A549 (cell line): ENCODE results near the gene NUB1. TPM values are rescaled to one million over a fixed set of nuclear protein-coding genes. Genes with fewer than 3 reads are reported as not detected.

Source experiments
- ATAC-seq, 2 experiments: fragments of 200-7000 bp in 1 of 2; fragments of >200 bp in 1 of 2; cut with Nextera tagmentation in 1 of 2; cut with Tn5 transposase in 1 of 2; 3 replicates each; pipeline versions ENCODE4 v1.8.0 to v1.9.1; 2018 to 2020; ENCODE audit warnings: mild to moderate bottlenecking in 1 of 2, moderate library complexity in 1 of 2
- CTCF ChIA-PET: fragments of 300-600 bp; sonication (Branson Sonifier 250); formaldehyde crosslinking; extraction: SDS; loops from one replicate; lab custom pipeline; 2021; ENCODE audit warnings: antibody characterized with exemption, inconsistent platforms; lab: Yijun Ruan, JAX
- POLR2A ChIA-PET: fragments of 350-600 bp; formaldehyde crosslinking; extraction: SDS; loops from one replicate; lab custom pipeline; 2021; ENCODE audit warnings: antibody characterized with exemption, inconsistent platforms; lab: Yijun Ruan, JAX
- DNase-seq, 2 experiments: peaks; one replicate each; pipeline versions ENCODE4 v3.0.0 to v3.0.0-alpha.2; 2011 to 2016; ENCODE audit warnings: low read depth in 1 of 2, low spot score in 1 of 2
- FAIRE-seq: peaks from 2 replicates; lab custom pipeline; 2011; peaks lifted over from hg19 to GRCh38; lab: Jason Lieb, UNC
- H3K27ac ChIP-seq, 2 experiments: fragments of >200 bp; sonication (Bioruptor Twin); formaldehyde crosslinking; 3 replicates each; pipeline ENCODE4 v1.5.1; 2016 to 2017
- H3K4me1 ChIP-seq: fragments of >200 bp; sonication (Bioruptor Twin); formaldehyde crosslinking; 3 replicates; pipeline ENCODE4 v1.6.1; 2016
- H3K4me2 ChIP-seq: fragments of >200 bp; sonication (Bioruptor Twin); formaldehyde crosslinking; 3 replicates; pipeline ENCODE4 v1.6.1; 2016
- H3K4me3 ChIP-seq: fragments of >200 bp; sonication (Bioruptor Twin); formaldehyde crosslinking; 3 replicates; pipeline ENCODE4 v1.5.1; 2016
- H3K9me3 ChIP-seq: fragments of >200 bp; sonication (Bioruptor Twin); formaldehyde crosslinking; 3 replicates; pipeline ENCODE4 v1.6.1; 2016
- CBX2 ChIP-seq: fragments of 200-600 bp; sonication (generic); IDR thresholded peaks from 2 replicates; pipeline ENCODE4 v1.6.1; 2016; ENCODE audit warnings: low read depth, mild to moderate bottlenecking, borderline replicate concordance
- CHD4 ChIP-seq: fragments of 200-600 bp; sonication (generic); IDR thresholded peaks from 2 replicates; pipeline ENCODE4 v1.6.1; 2016; ENCODE audit warnings: antibody characterized with exemption, mild to moderate bottlenecking, borderline replicate concordance
- ESRRA ChIP-seq: fragments of 150-350 bp; IDR thresholded peaks from 2 replicates; pipeline ENCODE4 v1.6.1; 2014; ENCODE audit warnings: mild to moderate bottlenecking, low read length, borderline replicate concordance
- FOSB ChIP-seq: fragments of 250-450 bp; sonication (Bioruptor Pico); IDR thresholded peaks from 2 replicates; pipeline ENCODE4 v1.5.0; 2020; ENCODE audit warnings: mild to moderate bottlenecking, moderate library complexity
- FOXS1 ChIP-seq: fragments of 250-450 bp; sonication (Bioruptor Pico); IDR thresholded peaks from 2 replicates; pipeline ENCODE4 v1.5.0; 2020; ENCODE audit warnings: mild to moderate bottlenecking, moderate library complexity
- GATA3 ChIP-seq: IDR thresholded peaks from 2 replicates; pipeline ENCODE4 v1.6.1; 2012; ENCODE audit warnings: borderline replicate concordance
- JUN ChIP-seq, 2 experiments: fragments of >200 bp; sonication (Bioruptor Twin); formaldehyde crosslinking; IDR thresholded peaks; 2 replicates in 1 of 2; 3 replicates in 1 of 2; pipeline ENCODE4 v1.6.1; 2016 to 2017
- KDM5A ChIP-seq: fragments of 200-600 bp; sonication (generic); IDR thresholded peaks from 2 replicates; pipeline ENCODE4 v1.6.1; 2016; ENCODE audit warnings: antibody characterized with exemption, mild to moderate bottlenecking
- MAFK ChIP-seq: fragments of 450-650 bp; IDR thresholded peaks from 2 replicates; pipeline ENCODE4 v1.6.1; 2014; ENCODE audit not compliant: partially characterized antibody
- NFE2L2 ChIP-seq: fragments of 150-350 bp; conservative IDR thresholded peaks from 2 replicates; pipeline ENCODE4 v1.6.1; 2014; ENCODE audit warnings: low read length
- NR3C1 ChIP-seq: fragments of >200 bp; sonication (Bioruptor Twin); formaldehyde crosslinking; IDR thresholded peaks from 3 replicates; pipeline ENCODE4 v1.6.1; 2017
- RAD21 ChIP-seq, 2 experiments: fragments of >200 bp in 1 of 2; sonication (Bioruptor Twin) in 1 of 2; formaldehyde crosslinking in 1 of 2; IDR thresholded peaks in 1 of 2; conservative IDR thresholded peaks in 1 of 2; 2 replicates in 1 of 2; 3 replicates in 1 of 2; pipeline ENCODE4 v1.6.1; 2012 to 2018; ENCODE audit warnings: inconsistent platforms in 1 of 2
- RARB ChIP-seq: fragments of 250-450 bp; sonication (Bioruptor Pico); IDR thresholded peaks from 2 replicates; pipeline ENCODE4 v1.8.0; 2021; ENCODE audit warnings: mild to moderate bottlenecking, moderate library complexity
- RCOR1 ChIP-seq: fragments of 150-350 bp; IDR thresholded peaks from 2 replicates; pipeline ENCODE4 v1.6.1; 2014; ENCODE audit warnings: antibody characterized with exemption, low read length, low read depth
- ZFP36 ChIP-seq: fragments of 450-650 bp; IDR thresholded peaks from 2 replicates; pipeline ENCODE4 v1.6.1; 2014; ENCODE audit warnings: borderline replicate concordance; ENCODE audit not compliant: partially characterized antibody
- WGBS: methylation state at CpG from one replicate; pipeline ENCODE4 v1.1.6; 2017; ENCODE audit errors: missing lambda C conversion rate; 5-methylcytosine and 5-hydroxymethylcytosine counted together
- polyA plus RNA-seq, 4 experiments: library from polyadenylated mRNA; depleted of rRNA in 3 of 4; stranded (reverse); fragments of >200 nt; fragmentation: RNase III in 1 of 4; extraction: RNeasy Plus Mini Kit Qiagen cat#74134 plus additional on column Dnase treatment in 1 of 4; gene quantifications; 2 replicates in 3 of 4; 3 replicates in 1 of 4; pipeline ENCODE4 v1.2.3, GENCODE V29; 2011 to 2017
- TF ChIP-seq, protein P1 (sequence below): fragments of >200 bp; sonication (Bioruptor Twin); formaldehyde crosslinking; IDR thresholded peaks from 3 replicates; pipeline ENCODE4 v1.6.1; 2016
- TF ChIP-seq, protein P2 (sequence below): fragments of 150-350 bp; IDR thresholded peaks from 2 replicates; pipeline ENCODE4 v1.6.1; 2014; ENCODE audit warnings: low read depth, mild to moderate bottlenecking, low read length
- TF ChIP-seq, protein P3 (sequence below): fragments of 450-650 bp; IDR thresholded peaks from 2 replicates; pipeline ENCODE4 v1.6.1; 2014; ENCODE audit warnings: antibody characterized with exemption
- TF ChIP-seq, protein P4 (sequence below): fragments of >200 bp; sonication (Bioruptor Twin); formaldehyde crosslinking; IDR thresholded peaks from 3 replicates; pipeline ENCODE4 v1.5.1; 2016
- TF ChIP-seq, protein P5 (sequence below): fragments of >200 bp; sonication (Bioruptor Twin); formaldehyde crosslinking; IDR thresholded peaks from 2 replicates; pipeline ENCODE4 v1.6.1; 2016
- TF ChIP-seq, protein P6 (sequence below): IDR thresholded peaks from 2 replicates; pipeline ENCODE4 v1.6.1; 2012

Gene NUB1
- polyA plus RNA-seq, 2 of the 4 experiments (the other 2 are of a cell fraction): 45.0 to 105 TPM

DNA sequence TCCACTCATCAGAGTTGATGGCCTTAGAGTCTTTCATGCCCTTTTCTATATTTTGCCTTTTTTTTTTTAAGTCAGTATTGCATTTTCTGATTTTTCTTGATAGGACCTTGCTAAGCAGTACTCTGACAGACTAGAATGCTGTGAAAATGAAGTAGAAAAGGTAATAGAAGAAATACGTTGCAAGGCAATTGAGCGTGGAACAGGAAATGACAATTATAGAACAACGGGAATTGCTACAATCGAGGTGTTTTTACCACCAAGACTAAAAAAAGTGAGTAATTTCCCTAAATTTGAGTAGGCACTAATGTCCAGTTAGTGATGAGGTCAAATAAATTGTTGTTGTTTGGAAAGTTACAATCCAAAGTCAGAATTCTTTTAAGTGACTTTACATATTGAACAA lies 7.4 kb downstream of the NUB1 start (continued):
- TF ChIP-seq RCOR1: no peak
- TF ChIP-seq JUN (IDR thresholded peaks at IDR 0.05): no peak
- no peak for TF ChIP-seq GATA3
- no peak for TF ChIP-seq MAFK

DNA sequence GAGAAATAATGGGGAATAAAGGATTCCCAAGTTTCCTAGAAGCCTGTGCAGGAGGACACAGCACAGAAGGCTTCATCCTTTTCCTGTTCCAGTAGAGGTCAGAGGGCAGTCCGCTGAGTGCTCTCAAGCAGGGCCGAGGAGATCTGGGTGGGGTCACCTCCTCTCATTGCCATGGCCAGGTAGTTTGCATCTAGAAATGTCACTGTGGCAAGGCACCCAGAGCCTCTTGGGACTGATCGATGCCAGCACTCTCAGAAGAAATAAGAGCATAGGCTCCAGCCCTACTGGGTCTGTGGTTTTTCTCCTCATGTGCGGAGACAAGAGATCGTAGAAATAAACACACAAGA lies 7.9 kb downstream of the NUB1 start:
- Histone ChIP-seq H3K4me1 (peaks cover 37% of the 10 kb centered on the region), H3K4me2 (no peak overlapping the region), H3K27ac (no peak overlapping the region), H3K9me3 (no peaks in the 10 kb centered on the region), H3K4me3 (no peak overlapping the region)
- FAIRE-seq (no peak), DNase-seq (no peak), ATAC-seq (no peak; a peak in 1 of 6 replicates)
- CTCF ChIA-PET: interaction anchor here (0.6 to 12.0 kb wide), 8 partner anchors 10 to 99 kb away, joined by 3 to 234 read pairs (median 20); no protein-coding TSS in a partner anchor
- POLR2A ChIA-PET: no interaction called here
- 87% methylated on average over 5 of the region's 5 CpGs for WGBS
- TF ChIP-seq, protein P1, sequence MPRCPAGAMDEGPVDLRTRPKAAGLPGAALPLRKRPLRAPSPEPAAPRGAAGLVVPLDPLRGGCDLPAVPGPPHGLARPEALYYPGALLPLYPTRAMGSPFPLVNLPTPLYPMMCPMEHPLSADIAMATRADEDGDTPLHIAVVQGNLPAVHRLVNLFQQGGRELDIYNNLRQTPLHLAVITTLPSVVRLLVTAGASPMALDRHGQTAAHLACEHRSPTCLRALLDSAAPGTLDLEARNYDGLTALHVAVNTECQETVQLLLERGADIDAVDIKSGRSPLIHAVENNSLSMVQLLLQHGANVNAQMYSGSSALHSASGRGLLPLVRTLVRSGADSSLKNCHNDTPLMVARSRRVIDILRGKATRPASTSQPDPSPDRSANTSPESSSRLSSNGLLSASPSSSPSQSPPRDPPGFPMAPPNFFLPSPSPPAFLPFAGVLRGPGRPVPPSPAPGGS: no peak
- TF ChIP-seq, protein P2, sequence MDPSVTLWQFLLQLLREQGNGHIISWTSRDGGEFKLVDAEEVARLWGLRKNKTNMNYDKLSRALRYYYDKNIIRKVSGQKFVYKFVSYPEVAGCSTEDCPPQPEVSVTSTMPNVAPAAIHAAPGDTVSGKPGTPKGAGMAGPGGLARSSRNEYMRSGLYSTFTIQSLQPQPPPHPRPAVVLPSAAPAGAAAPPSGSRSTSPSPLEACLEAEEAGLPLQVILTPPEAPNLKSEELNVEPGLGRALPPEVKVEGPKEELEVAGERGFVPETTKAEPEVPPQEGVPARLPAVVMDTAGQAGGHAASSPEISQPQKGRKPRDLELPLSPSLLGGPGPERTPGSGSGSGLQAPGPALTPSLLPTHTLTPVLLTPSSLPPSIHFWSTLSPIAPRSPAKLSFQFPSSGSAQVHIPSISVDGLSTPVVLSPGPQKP: no peak
- TF ChIP-seq, protein P3, sequence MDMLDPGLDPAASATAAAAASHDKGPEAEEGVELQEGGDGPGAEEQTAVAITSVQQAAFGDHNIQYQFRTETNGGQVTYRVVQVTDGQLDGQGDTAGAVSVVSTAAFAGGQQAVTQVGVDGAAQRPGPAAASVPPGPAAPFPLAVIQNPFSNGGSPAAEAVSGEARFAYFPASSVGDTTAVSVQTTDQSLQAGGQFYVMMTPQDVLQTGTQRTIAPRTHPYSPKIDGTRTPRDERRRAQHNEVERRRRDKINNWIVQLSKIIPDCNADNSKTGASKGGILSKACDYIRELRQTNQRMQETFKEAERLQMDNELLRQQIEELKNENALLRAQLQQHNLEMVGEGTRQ: no peak
- no peak for TF ChIP-seq MAFK
- TF ChIP-seq KDM5A: no peak
- TF ChIP-seq, protein P4, sequence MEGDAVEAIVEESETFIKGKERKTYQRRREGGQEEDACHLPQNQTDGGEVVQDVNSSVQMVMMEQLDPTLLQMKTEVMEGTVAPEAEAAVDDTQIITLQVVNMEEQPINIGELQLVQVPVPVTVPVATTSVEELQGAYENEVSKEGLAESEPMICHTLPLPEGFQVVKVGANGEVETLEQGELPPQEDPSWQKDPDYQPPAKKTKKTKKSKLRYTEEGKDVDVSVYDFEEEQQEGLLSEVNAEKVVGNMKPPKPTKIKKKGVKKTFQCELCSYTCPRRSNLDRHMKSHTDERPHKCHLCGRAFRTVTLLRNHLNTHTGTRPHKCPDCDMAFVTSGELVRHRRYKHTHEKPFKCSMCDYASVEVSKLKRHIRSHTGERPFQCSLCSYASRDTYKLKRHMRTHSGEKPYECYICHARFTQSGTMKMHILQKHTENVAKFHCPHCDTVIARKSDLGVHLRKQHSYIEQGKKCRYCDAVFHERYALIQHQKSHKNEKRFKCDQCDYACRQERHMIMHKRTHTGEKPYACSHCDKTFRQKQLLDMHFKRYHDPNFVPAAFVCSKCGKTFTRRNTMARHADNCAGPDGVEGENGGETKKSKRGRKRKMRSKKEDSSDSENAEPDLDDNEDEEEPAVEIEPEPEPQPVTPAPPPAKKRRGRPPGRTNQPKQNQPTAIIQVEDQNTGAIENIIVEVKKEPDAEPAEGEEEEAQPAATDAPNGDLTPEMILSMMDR: no peak
- no peak for TF ChIP-seq ZFP36
- TF ChIP-seq NFE2L2: no peak
- no peak for TF ChIP-seq RARB (CRISPR knock-in tag)
- no peak for TF ChIP-seq NR3C1
- TF ChIP-seq ESRRA: no peak
- TF ChIP-seq FOXS1 (CRISPR knock-in tag): no peak
- TF ChIP-seq, protein P5, sequence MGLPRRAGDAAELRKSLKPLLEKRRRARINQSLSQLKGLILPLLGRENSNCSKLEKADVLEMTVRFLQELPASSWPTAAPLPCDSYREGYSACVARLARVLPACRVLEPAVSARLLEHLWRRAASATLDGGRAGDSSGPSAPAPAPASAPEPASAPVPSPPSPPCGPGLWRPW: no peak
- TF ChIP-seq, all 56 proteins: peak for 0

DNA sequence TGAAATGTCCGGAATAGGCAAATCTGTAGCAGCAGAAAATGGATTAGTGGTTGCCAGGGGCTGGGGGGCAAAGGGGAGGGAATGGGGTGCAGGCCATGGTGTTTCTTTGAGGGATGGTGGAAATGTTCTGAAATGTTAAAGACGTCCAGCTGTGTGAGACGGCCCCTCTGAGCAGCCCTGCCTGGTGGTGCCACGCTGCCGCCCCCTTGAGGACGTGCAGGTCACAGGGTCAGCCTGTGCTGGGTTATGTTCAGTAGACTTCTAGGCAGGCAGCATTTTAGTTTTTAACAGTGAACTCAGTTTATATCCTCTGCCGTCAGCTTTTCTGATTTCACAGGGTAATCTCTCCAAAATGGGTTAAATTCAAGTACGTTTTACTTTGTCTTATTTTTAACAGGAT lies 9.4 kb downstream of the NUB1 start:
- TF ChIP-seq FOSB (CRISPR knock-in tag) (no peak), KDM5A (no peak), CBX2 (no peak), CHD4 (no peak), RAD21 (conservative IDR thresholded peaks at IDR 0.05 in 1 of 2, IDR thresholded peaks at IDR 0.05 in 1 of 2) (peak in 1 of 2 experiments; percentile 30; a peak in 2 of 5 replicates)
- TF ChIP-seq, protein P4: peak; percentile 35
- TF ChIP-seq, protein P6, sequence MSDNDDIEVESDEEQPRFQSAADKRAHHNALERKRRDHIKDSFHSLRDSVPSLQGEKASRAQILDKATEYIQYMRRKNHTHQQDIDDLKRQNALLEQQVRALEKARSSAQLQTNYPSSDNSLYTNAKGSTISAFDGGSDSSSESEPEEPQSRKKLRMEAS: no peak
- ATAC-seq (peak; percentile 80 to 89; a peak in 4 of 6 replicates), FAIRE-seq (no peak), DNase-seq (peak; percentile 32 to 35)
- 47% methylated on average over 8 of the region's 8 CpGs for WGBS
- no peak overlapping the region for H3K4me2 ChIP-seq
- ChIA-PET CTCF (interaction anchor here (0.7 to 12.0 kb wide), 25 partner anchors 9 to 432 kb away, joined by 3 to 234 read pairs (median 6); partner anchors contain the start of gene NUB1), POLR2A (no interaction called here)
- H3K9me3 ChIP-seq: no peaks in the 10 kb centered on the region
- H3K4me3 ChIP-seq: no peak overlapping the region
- no peak overlapping the region for H3K27ac ChIP-seq
- H3K4me1 ChIP-seq: peaks cover 26% of the 10 kb centered on the region
